SK-N-MC (cell line): ENCODE data around the gene HTD2.
"Not testable (repeated sequence)": the region's sequence is repeated elsewhere in the genome, so short reads cannot be mapped to it uniquely, and the experiment has no call there.

Source experiments
- DNase-seq: peaks from one replicate; pipeline ENCODE4 v3.0.0-alpha.2; 2011; ENCODE audit warnings: low read depth, low spot score
- H3K27ac ChIP-seq: fragments of 200-600 bp; sonication (generic); 2 replicates; pipeline ENCODE4 v1.5.1; 2016; ENCODE audit warnings: mixed run types
- H3K36me3 ChIP-seq: fragments of 200-600 bp; sonication (generic); 2 replicates; pipeline ENCODE4 v1.6.1; 2017; ENCODE audit warnings: antibody characterized with exemption, low read length, mixed read lengths; ENCODE audit not compliant: insufficient read depth
- H3K4me3 ChIP-seq: fragments of 200-600 bp; sonication (generic); 2 replicates; pipeline ENCODE4 v1.5.1; 2016
- H3K9ac ChIP-seq: fragments of 200-600 bp; sonication (generic); 2 replicates; pipeline ENCODE4 v1.8.0; 2017; ENCODE audit warnings: mixed run types, mixed read lengths; ENCODE audit not compliant: insufficient read length
- H3K9me3 ChIP-seq: fragments of 200-600 bp; sonication (generic); 2 replicates; pipeline ENCODE4 v1.6.1; 2017; ENCODE audit warnings: low read depth, mild to moderate bottlenecking, antibody characterized with exemption, low read length, moderate library complexity, mixed read lengths
- EZH2 ChIP-seq: fragments of 200-600 bp; sonication (generic); IDR thresholded peaks from one replicate; pipeline ENCODE4 v1.6.1; 2017; ENCODE audit warnings: antibody characterized with exemption
- FOXP2 ChIP-seq: optimal IDR thresholded peaks from 2 replicates; pipeline ENCODE3; 2011; ENCODE audit warnings: mild to moderate bottlenecking, moderate library complexity; ENCODE audit not compliant: insufficient read depth; ENCODE audit errors: extremely low read length, control extremely low read depth
- POLR2AphosphoS5 ChIP-seq: IDR thresholded peaks from 2 replicates; pipeline ENCODE4 v1.6.1; 2012; ENCODE audit warnings: mild to moderate bottlenecking, low read depth, low read length, borderline replicate concordance

HTD2 gene

DNA sequence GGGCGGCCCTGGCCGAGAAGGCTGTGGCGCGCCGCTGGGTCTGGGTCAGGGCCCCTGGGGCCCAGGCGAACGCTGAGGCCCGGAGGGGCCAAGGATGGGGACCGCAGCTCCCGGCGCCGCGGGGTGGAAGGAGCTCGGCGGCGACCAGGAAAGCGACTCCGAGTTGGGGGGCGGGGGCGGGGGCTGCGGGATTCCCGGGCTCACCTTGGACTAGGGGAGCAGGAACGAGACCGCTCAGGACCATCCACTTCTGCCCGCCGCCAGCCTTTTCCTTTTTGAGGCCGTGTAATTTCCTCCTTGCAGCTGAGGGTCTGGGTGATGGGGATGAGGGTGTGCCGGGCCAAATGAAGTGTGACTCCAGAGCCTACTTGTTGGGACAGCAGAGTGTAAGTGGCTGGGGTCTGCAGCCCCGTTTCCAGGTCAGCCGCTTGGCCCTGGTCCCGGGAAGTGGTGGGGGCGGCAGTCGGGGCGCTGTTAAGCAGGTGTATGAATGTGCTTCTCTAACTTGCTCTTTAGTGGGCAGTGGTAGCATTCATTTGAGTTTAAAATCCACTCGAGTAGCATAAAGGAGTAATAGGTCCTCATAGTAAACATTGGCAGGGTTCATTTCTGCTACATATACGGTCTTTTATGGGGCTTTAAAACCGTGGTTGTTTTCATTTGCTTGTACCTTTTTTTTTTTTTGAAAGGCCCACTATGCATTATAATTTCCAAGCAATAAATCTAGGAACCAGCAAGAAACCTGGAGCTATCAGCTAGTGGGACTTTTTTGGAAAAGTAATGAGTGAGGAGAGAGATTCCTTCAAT is 27.1 kb downstream of the HTD2 start:
- H3K9ac ChIP-seq = peak overlapping the region; percentile 63

GRCh38 chr3:58334013-58334321 is 27.6 kb downstream of the HTD2 start:
- Histone ChIP-seq H3K27ac (peak overlapping the region; percentile 50; the same call in 1 of the 2 replicates), H3K9ac (peak overlapping the region; percentile 63), H3K4me3 (peak overlapping the region; percentile 81), H3K36me3 (no peaks in the 10 kb centered on the region), H3K9me3 (no peaks in the 10 kb centered on the region)
- DNase-seq = no peak
- no peak for TF ChIP-seq EZH2
- TF ChIP-seq FOXP2 = no peak
- no peak for TF ChIP-seq POLR2AphosphoS5

More for the DNA sequence above, 27.1 kb downstream of the HTD2 start:
- Histone ChIP-seq H3K36me3 (no peaks in the 10 kb centered on the region), H3K9me3 (no peaks in the 10 kb centered on the region), H3K4me3 (peak overlapping the region; percentile 81), H3K27ac (no peak overlapping the region)
- no peak for DNase-seq
- TF ChIP-seq EZH2 (no peak), FOXP2 (no peak), POLR2AphosphoS5 (no peak)

DNA sequence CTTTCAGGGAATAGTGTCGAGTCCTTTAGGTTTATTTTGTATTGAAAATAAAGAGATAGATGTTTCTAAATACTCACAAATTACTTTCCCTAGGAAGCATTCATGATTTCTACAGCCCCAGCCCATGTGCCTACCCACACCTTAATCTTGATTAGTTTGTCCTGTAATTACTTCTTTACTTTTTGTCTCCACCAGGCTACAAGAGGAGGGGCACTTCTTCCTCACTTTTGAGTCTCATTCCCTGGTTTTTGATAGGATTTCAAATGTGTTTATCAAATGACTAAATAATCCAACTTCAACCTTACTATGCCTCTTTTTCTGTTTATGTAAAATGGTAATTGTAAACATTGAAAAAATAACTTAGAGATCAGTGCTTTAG is 28.2 kb downstream of the HTD2 start:
- Histone ChIP-seq H3K9me3 (no peaks in the 10 kb centered on the region), H3K27ac (peak overlapping the region; percentile 89; the same call in 1 of the 2 replicates), H3K36me3 (no peaks in the 10 kb centered on the region), H3K9ac (peak overlapping the region; percentile 63), H3K4me3 (peak overlapping the region; percentile 81)
- DNase-seq = no peak
- TF ChIP-seq FOXP2 (no peak), EZH2 (no peak), POLR2AphosphoS5 (no peak)

GRCh38 chr3:58335652-58335947 is 29.3 kb downstream of the HTD2 start:
- Histone ChIP-seq H3K4me3 (peak overlapping the region; percentile 81), H3K27ac (peak overlapping the region; percentile 89), H3K9ac (peak overlapping the region; percentile 11), H3K36me3 (no peaks in the 10 kb centered on the region), H3K9me3 (no peaks in the 10 kb centered on the region)
- TF ChIP-seq EZH2 = no peak
- no peak for TF ChIP-seq FOXP2
- TF ChIP-seq POLR2AphosphoS5 = no peak
- DNase-seq = no peak

DNA sequence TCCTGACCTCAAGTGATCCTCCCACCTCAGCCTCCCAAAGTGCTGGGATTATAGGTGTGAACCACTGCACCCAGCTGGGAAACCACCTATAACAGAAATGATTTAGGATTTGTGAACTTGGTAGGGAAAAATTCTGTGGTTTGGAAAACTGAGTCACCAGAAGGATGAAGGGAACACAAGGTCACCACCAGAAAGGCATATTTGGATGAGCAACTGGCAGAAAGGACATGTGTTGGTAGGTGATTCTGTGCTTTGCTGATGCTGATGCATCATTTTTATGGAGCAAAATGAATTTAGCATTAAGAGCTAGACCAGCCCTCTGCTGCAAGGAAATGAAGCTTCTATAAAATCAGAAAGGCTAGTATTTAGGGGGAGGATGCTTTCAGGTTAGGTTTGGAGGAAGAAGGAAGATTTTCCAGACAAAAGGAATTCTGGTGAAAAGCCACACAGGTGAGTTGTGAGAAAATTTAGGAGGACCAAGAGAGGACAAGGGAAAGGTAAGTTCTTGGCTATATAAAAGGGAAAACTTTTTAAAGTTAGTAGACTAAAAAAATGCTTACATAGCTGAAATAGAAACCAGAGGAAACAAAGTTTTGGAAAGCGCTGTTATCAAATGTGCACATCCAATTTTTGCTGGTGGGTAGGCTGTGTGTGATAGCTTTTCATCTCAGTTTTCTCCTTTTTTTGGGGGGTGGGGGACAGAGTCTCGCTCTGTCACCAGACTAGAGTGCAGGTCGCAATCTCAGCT is 30.0 kb downstream of the HTD2 start:
- Histone ChIP-seq H3K9me3 (no peaks in the 10 kb centered on the region), H3K9ac (no peak overlapping the region), H3K36me3 (no peaks in the 10 kb centered on the region), H3K27ac (no peak overlapping the region), H3K4me3 (no peak overlapping the region)
- TF ChIP-seq POLR2AphosphoS5 = no peak
- TF ChIP-seq FOXP2 = no peak
- no peak for TF ChIP-seq EZH2
- DNase-seq = no peak

DNA sequence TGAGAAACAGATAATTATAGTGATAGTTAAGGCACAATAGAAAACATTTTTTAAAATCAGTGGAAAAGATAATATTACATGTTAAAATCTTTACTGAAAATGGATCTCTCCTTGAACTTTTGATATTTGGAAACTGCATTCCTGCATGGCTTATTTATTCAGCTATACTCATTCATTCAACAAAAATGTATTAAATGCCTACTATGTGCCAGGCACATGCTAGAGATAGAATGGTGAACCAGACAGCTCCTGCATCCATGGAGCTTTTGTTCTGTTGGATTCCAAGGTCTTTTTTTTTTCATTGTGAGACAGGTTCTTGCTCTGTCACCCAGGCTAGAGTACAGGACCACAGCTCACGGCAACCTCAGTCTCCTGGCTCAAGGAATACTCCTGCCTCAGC is 30.9 kb downstream of the HTD2 start:
- Histone ChIP-seq H3K36me3 (no peaks in the 10 kb centered on the region), H3K27ac (no peak overlapping the region), H3K9ac (no peak overlapping the region), H3K4me3 (no peak overlapping the region), H3K9me3 (no peaks in the 10 kb centered on the region)
- no peak for DNase-seq
- TF ChIP-seq POLR2AphosphoS5 (no peak), EZH2 (no peak), FOXP2 (no peak)

- H3K9me3 ChIP-seq, H3K4me3 ChIP-seq, H3K36me3 ChIP-seq, H3K27ac ChIP-seq, H3K9ac ChIP-seq, DNase-seq: not testable (repeated sequence)
Measured at GRCh38 chr3:58339146-58339545, 32.8 kb downstream of the HTD2 start.

DNA sequence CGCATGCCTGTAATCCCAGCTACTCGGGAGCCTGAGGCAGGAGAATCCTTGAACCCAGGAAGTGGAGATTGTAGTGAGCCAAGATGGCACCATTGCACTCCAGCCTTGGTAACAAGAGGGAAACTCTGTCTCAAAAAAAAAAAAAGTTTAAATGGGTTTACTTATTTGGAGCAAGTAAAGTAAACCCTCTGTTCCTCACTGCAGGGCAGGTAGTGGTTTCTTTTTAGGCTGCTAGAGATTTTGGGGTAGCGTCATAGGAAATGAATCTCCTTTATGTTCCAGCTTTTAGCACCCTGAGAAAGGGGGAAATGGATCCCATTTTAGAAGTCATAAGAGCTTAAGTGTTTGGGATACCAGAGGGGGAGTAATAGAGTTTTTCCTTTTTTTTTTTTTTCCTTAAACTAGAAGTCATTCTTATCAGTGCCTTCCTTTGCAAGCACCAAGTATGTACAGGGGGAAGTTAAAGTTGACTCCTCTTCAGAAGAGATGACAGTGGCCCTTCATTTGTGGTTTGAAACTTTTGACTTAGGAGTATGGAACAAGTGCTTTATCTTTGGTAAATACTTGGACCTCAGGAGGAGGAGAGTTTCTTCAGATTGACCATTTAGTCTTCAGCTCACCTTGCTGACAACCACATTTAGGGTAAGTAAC is 34.4 kb downstream of the HTD2 start:
- DNase-seq = no peak
- TF ChIP-seq EZH2 = no peak
- TF ChIP-seq POLR2AphosphoS5 = no peak
- TF ChIP-seq FOXP2 = no peak
- no peaks in the 10 kb centered on the region for H3K36me3 ChIP-seq
- no peak overlapping the region for H3K4me3 ChIP-seq
- H3K9ac ChIP-seq = no peak overlapping the region
- no peak overlapping the region for H3K27ac ChIP-seq
- H3K9me3 ChIP-seq = no peaks in the 10 kb centered on the region
